Measurements from ENCODE around the gene AK5.
"Not testable (repeated sequence)": the region's sequence is repeated elsewhere in the genome, so short reads cannot be mapped to it uniquely, and the experiment has no call there.

GRCh38 chr1:77408933-77409332 is 127.1 kb downstream of the AK5 start:
- not testable (repeated sequence) for TF ChIP-seq CTCF (optimal IDR thresholded peaks at IDR 0.05 in 1 of 3, IDR thresholded peaks at IDR 0.05 in 1 of 3, conservative IDR thresholded peaks at IDR 0.05 in 1 of 3; ENCODE audit: extremely low read depth in 1 of 3, insufficient read depth in 2 of 3, low read length in 3 of 3); EZH2 (IDR thresholded peaks at IDR 0.05; ENCODE audit: low read length)
